Esophagus muscularis mucosa (tissue), 4 donors: Measurements from ENCODE around the gene CBL. TPM values are rescaled to one million over a fixed set of nuclear protein-coding genes. Genes with fewer than 3 reads are reported as not detected.
A peak's percentile ranks its signal among the peaks of the same experiment; 100 is the strongest.

Experiments
- DNase-seq: peaks from one replicate; pipeline ENCODE4 v3.0.0-alpha.2; 2017; ENCODE audit errors: extremely low spot score
- H3K27ac ChIP-seq, 4 donors: fragments of 200-600 bp; sonication (generic); replicated peaks in 1 of 4; 1 replicate in 3 of 4; 2 replicates in 1 of 4; pipeline ENCODE4 v1.5.1; 2016 to 2019; ENCODE audit warnings: mild to moderate bottlenecking in 1 of 4
- H3K27me3 ChIP-seq, 4 donors: fragments of 200-600 bp; sonication (generic); one replicate each; pipeline versions ENCODE4 v1.5.1 to v1.6.0; 2016 to 2019
- H3K36me3 ChIP-seq, 4 donors: fragments of 200-600 bp; sonication (generic); one replicate each; pipeline ENCODE4 v1.5.1; 2016 to 2019
- H3K4me1 ChIP-seq, 4 donors: fragments of 200-600 bp; sonication (generic); one replicate each; pipeline ENCODE4 v1.5.1; 2016 to 2019
- H3K4me3 ChIP-seq, 4 donors: fragments of 200-600 bp; sonication (generic); 1 replicate in 2 of 4; 2 replicates in 2 of 4; pipeline ENCODE4 v1.5.1; 2016 to 2019; ENCODE audit warnings: mild to moderate bottlenecking in 4 of 4, moderate library complexity in 1 of 4
- H3K9me3 ChIP-seq, 4 donors: fragments of 200-600 bp; sonication (generic); 1 replicate in 3 of 4; 2 replicates in 1 of 4; pipeline ENCODE4 v1.5.1; 2016 to 2019
- CTCF ChIP-seq, 3 experiments: fragments of 200-600 bp in 2 of 3; fragments of 450-650 bp in 1 of 3; sonication (generic) in 2 of 3; IDR thresholded peaks; one replicate each; pipeline ENCODE4 v1.5.1; 2017 to 2019; ENCODE audit warnings: antibody characterized with exemption in 3 of 3, mild to moderate bottlenecking in 2 of 3, moderate library complexity in 1 of 3
- EP300 ChIP-seq: sonication (generic); formaldehyde crosslinking; IDR thresholded peaks from one replicate; pipeline ENCODE4 v1.6.1; 2017; ENCODE audit warnings: antibody characterized with exemption
- POLR2A ChIP-seq: fragments of 450-650 bp; IDR thresholded peaks from one replicate; pipeline ENCODE4 v1.6.1; 2017; ENCODE audit warnings: antibody characterized with exemption, moderate library complexity, mild to moderate bottlenecking, low read depth
- POLR2AphosphoS5 ChIP-seq, 2 donors: sonication (generic); formaldehyde crosslinking; IDR thresholded peaks; one replicate each; pipeline ENCODE4 v1.6.1; 2017; ENCODE audit warnings: antibody characterized with exemption in 2 of 2
- WGBS: methylation state at CpG from one replicate; pipeline ENCODE4 v1.1.5; 2018; 5-methylcytosine and 5-hydroxymethylcytosine counted together
- intact Hi-C: fragments of 100-400 bp; cut with DNase I; formaldehyde crosslinking; loops from one replicate; pipeline ENCODE4 v1.15.1; 2023
- total RNA-seq, 4 donors: library from RNA; depleted of rRNA; stranded (reverse); fragments of >200 nt; gene quantifications; one replicate each; pipeline versions ENCODE4 v1.1.0 to v1.2.1, GENCODE V29; 2016

CBL gene
- total RNA-seq, 4 donors from 2014 or later = 20.7 to 27.7 (median 24.1) TPM

DNA sequence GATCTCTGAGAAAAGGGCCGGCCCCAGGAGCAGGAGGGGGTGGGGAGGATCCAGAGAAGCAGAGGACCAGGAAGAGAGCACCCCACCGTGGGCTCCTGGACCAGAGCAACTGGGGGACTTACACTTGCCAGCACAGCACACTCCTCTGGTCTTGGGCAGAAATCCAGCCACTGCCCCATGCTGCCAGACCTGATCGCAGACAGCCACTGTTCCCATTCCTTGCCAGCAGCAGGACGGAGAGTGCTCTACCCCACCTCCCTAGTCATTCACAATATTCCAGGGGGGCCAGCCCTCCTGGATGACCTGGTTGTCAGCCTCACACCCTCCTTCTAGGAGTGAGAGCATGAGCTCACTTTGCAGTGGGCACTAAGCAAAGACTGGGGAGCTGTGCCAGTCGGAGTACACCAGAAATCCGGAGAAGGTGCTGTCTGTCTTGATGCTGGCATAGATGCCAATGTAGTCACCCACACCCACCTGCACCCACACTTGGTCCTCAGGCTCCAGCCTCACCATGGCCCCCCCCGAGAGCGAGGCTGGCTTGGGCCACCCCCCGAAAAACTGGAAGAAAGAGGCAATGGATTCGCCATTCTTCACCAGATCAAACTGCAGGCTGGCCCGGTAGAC is 132.9 kb downstream of the CBL start:
- Histone ChIP-seq H3K4me1 (peaks cover 44 to 74% (median 69%) of the 10 kb centered on the region in 4 donors), H3K4me3 (peak overlapping the region; percentile 59 to 77 (median 70)), H3K36me3 (peaks cover 5 to 17% (median 12%) of the 10 kb centered on the region in 4 donors), H3K9me3 (no peaks in the 10 kb centered on the region), H3K27me3 (no peaks in the 10 kb centered on the region), H3K27ac (peak overlapping the region; percentile 86 to 90 (median 88))
- 18% methylated on average over 4 of the region's 11 CpGs for WGBS
- intact Hi-C loops = no loop called here
- no peak for TF ChIP-seq POLR2AphosphoS5 (IDR thresholded peaks at IDR 0.05)
- no peak for TF ChIP-seq EP300
- TF ChIP-seq CTCF (IDR thresholded peaks at IDR 0.05) = no peak
- TF ChIP-seq POLR2A = no peak
- DNase-seq = no peak

- TF ChIP-seq CTCF (IDR thresholded peaks at IDR 0.05) (peak; percentile 89 to 95 (median 94)), EP300 (no peak), POLR2AphosphoS5 (IDR thresholded peaks at IDR 0.05) (peak; percentile 52 to 71), POLR2A (no peak)
- intact Hi-C loops = no loop called here
- Histone ChIP-seq H3K27me3 (no peaks in the 10 kb centered on the region), H3K4me3 (peak overlapping the region; percentile 59 to 77 (median 70)), H3K9me3 (no peaks in the 10 kb centered on the region), H3K36me3 (peaks cover 5 to 17% (median 12%) of the 10 kb centered on the region in 4 donors), H3K27ac (peak overlapping the region; percentile 86 to 90 (median 88)), H3K4me1 (peaks cover 44 to 72% (median 67%) of the 10 kb centered on the region in 4 donors)
- DNase-seq = no peak
- WGBS = 17% methylated on average over 12 of the region's 86 CpGs
Observed at GRCh38 chr11:119339589-119340334, 133.6 kb downstream of the CBL start.

- Histone ChIP-seq H3K27ac (peak within 1 kb of the TSS; percentile 86 to 90 (median 88)), H3K4me3 (peak within 1 kb of the TSS; percentile 59 to 77 (median 70)), H3K27me3 (no peaks in the 10 kb centered on the region), H3K36me3 (peaks cover 5 to 17% (median 12%) of the 10 kb centered on the region in 4 donors), H3K4me1 (peaks cover 36 to 64% (median 59%) of the 10 kb centered on the region in 4 donors), H3K9me3 (no peaks in the 10 kb centered on the region)
- WGBS = 5% methylated on average over 17 of the region's 53 CpGs
- TF ChIP-seq EP300 (no peak), POLR2AphosphoS5 (IDR thresholded peaks at IDR 0.05) (peak; percentile 73 to 75)
- intact Hi-C loops = no loop called here
- DNase-seq = no peak
Observed at GRCh38 chr11:119340335-119341221, 134.4 kb downstream of the CBL start, which contains the start of gene C1QTNF5. TSS of gene C1QTNF5 (minus strand) at chr11:119340883. CDS start at chr11:119340397, 486 bp downstream.

GRCh38 chr11:119341222-119342022 is 135.3 kb downstream of the CBL start:
- 56% methylated on average over 10 of the region's 16 CpGs for WGBS
- Histone ChIP-seq H3K4me1 (peaks cover 33 to 56% (median 52%) of the 10 kb centered on the region in 4 donors), H3K4me3 (peak overlapping the region; percentile 59 to 77 (median 70)), H3K36me3 (peaks cover 1 to 9% (median 7%) of the 10 kb centered on the region in 4 donors), H3K27ac (peak overlapping the region; percentile 86 to 90 (median 88)), H3K9me3 (no peaks in the 10 kb centered on the region), H3K27me3 (no peaks in the 10 kb centered on the region)
- no peak for TF ChIP-seq POLR2A
- no peak for TF ChIP-seq POLR2AphosphoS5 (IDR thresholded peaks at IDR 0.05)
- TF ChIP-seq CTCF (IDR thresholded peaks at IDR 0.05) = no peak
- TF ChIP-seq EP300 = no peak
- no peak for DNase-seq
- intact Hi-C loops = no loop called here
